SK-N-SH (cell line): Measurements from ENCODE around the gene SLC1A2. TPM values are rescaled to one million over a fixed set of nuclear protein-coding genes. Genes with fewer than 3 reads are reported as not detected.

Source experiments
- CTCF ChIA-PET: fragments of 300-600, 350-600 bp; formaldehyde crosslinking; extraction: SDS; loops from one replicate; lab custom pipeline; 2021; lab: Yijun Ruan, JAX
- POLR2A ChIA-PET: fragments of 350-600 bp; sonication (Branson Sonifier 250); formaldehyde crosslinking; extraction: SDS; loops from one replicate; lab custom pipeline; 2020; ENCODE audit warnings: antibody characterized with exemption, inconsistent platforms; lab: Yijun Ruan, JAX
- DNase-seq: peaks from one replicate; pipeline ENCODE4 v3.0.0; 2012
- H2AFZ ChIP-seq: fragments of 200-600 bp; sonication (generic); 2 replicates; pipeline ENCODE4 v1.8.1; 2016; ENCODE audit warnings: antibody characterized with exemption, mild to moderate bottlenecking, low read depth
- H3F3A ChIP-seq: fragments of 200-600 bp; sonication (generic); replicated peaks from 2 replicates; pipeline ENCODE3; 2016; ENCODE audit warnings: antibody characterized with exemption, mild to moderate bottlenecking; ENCODE audit not compliant: insufficient read depth
- H3K27ac ChIP-seq, 2 experiments: fragments of 200-500 bp in 1 of 2; fragments of 200-600 bp in 1 of 2; sonication (Bioruptor generic) in 1 of 2; sonication (generic), shearing (Covaris generic) in 1 of 2; 2 replicates each; pipeline versions ENCODE4 v1.5.1 to v1.6.1; 2014 to 2016; ENCODE audit warnings: low read depth in 2 of 2, inconsistent platforms in 1 of 2, low read length in 1 of 2, mild to moderate bottlenecking in 1 of 2, mixed read lengths in 1 of 2
- H3K27me3 ChIP-seq: fragments of 200-600 bp; sonication (generic), shearing (Covaris generic); 2 replicates; pipeline ENCODE4 v1.6.1; 2016; ENCODE audit warnings: mixed run types; ENCODE audit not compliant: insufficient read depth
- H3K36me3 ChIP-seq, 2 experiments: fragments of 200-500 bp in 1 of 2; fragments of 200-600 bp in 1 of 2; sonication (Bioruptor generic) in 1 of 2; sonication (generic) in 1 of 2; replicated peaks in 1 of 2; 2 replicates each; pipeline versions ENCODE3 to v1.5.1; 2014 to 2016; ENCODE audit warnings: low read length in 1 of 2, mild to moderate bottlenecking in 1 of 2; ENCODE audit not compliant: insufficient read depth in 2 of 2, control insufficient read depth in 1 of 2
- H3K4me1 ChIP-seq, 2 experiments: fragments of 200-500 bp in 1 of 2; fragments of 200-600 bp in 1 of 2; sonication (Bioruptor generic) in 1 of 2; sonication (generic), shearing (Covaris generic) in 1 of 2; 2 replicates each; pipeline versions ENCODE4 v1.5.1 to v1.6.1; 2014 to 2016; ENCODE audit warnings: low read depth in 1 of 2, low read length in 1 of 2, mixed run types in 1 of 2; ENCODE audit not compliant: insufficient read depth in 2 of 2, control insufficient read depth in 1 of 2
- H3K4me2 ChIP-seq: fragments of 200-600 bp; sonication (generic), shearing (Covaris generic); 2 replicates; pipeline ENCODE4 v1.6.1; 2017; ENCODE audit warnings: mixed run types
- H3K4me3 ChIP-seq, 2 experiments: fragments of 200-500 bp in 1 of 2; fragments of 200-600 bp in 1 of 2; sonication (Bioruptor generic) in 1 of 2; sonication (generic), shearing (Covaris generic) in 1 of 2; 2 replicates each; pipeline versions ENCODE4 v1.5.1 to v1.8.1; 2014 to 2016; ENCODE audit warnings: low read depth in 2 of 2, inconsistent platforms in 1 of 2, low read length in 1 of 2, mild to moderate bottlenecking in 1 of 2, mixed read lengths in 1 of 2, moderate library complexity in 1 of 2
- H3K79me2 ChIP-seq: fragments of 200-600 bp; sonication (generic); 2 replicates; pipeline ENCODE4 v1.8.1; 2017; ENCODE audit warnings: mild to moderate bottlenecking; ENCODE audit not compliant: insufficient read depth
- H3K9ac ChIP-seq: fragments of 200-600 bp; sonication (generic); 2 replicates; pipeline ENCODE4 v1.6.1; 2017; ENCODE audit warnings: mixed run types
- H3K9me2 ChIP-seq: fragments of 200-600 bp; sonication (generic); 2 replicates; pipeline ENCODE4 v1.6.1; 2017; ENCODE audit warnings: mixed run types
- H3K9me3 ChIP-seq: fragments of 200-600 bp; sonication (generic); 2 replicates; pipeline ENCODE4 v1.6.1; 2017; ENCODE audit warnings: mixed run types, mild to moderate bottlenecking, moderate library complexity
- H4K20me1 ChIP-seq: fragments of 200-600 bp; sonication (generic); 2 replicates; pipeline ENCODE4 v1.6.1; 2017; ENCODE audit warnings: mild to moderate bottlenecking, mixed run types; ENCODE audit not compliant: insufficient read depth
- CTCF ChIP-seq: fragments of 200-600 bp; sonication (generic); IDR thresholded peaks from 2 replicates; pipeline ENCODE4 v1.6.1; 2017; ENCODE audit warnings: antibody characterized with exemption, mild to moderate bottlenecking, moderate library complexity
- ELF1 ChIP-seq: IDR thresholded peaks from 2 replicates; pipeline ENCODE4 v1.4.0; 2012
- EP300 ChIP-seq, 2 experiments: IDR thresholded peaks; 2 replicates each; pipeline versions ENCODE4 v1.4.0 to v1.6.1; 2012; ENCODE audit warnings: borderline replicate concordance in 1 of 2, low read depth in 1 of 2, low read length in 1 of 2
- FOSL2 ChIP-seq: IDR thresholded peaks from 2 replicates; pipeline ENCODE4 v1.4.0; 2012; ENCODE audit warnings: low read depth, mild to moderate bottlenecking, moderate library complexity, borderline replicate concordance
- FOXJ3 ChIP-seq: sonication (generic); formaldehyde crosslinking; IDR thresholded peaks from 2 replicates; pipeline ENCODE4 v1.5.1; 2020; ENCODE audit warnings: mild to moderate bottlenecking, missing genetic modification reagents
- FOXM1 ChIP-seq: IDR thresholded peaks from 2 replicates; pipeline ENCODE4 v1.4.0; 2012; ENCODE audit warnings: low read depth, mild to moderate bottlenecking
- GABPA ChIP-seq: IDR thresholded peaks from 2 replicates; pipeline ENCODE4 v1.4.0; 2012; ENCODE audit warnings: low read depth, mild to moderate bottlenecking
- GATA2 ChIP-seq: sonication (generic); formaldehyde crosslinking; IDR thresholded peaks from 2 replicates; pipeline ENCODE4 v1.5.0; 2020; ENCODE audit warnings: mild to moderate bottlenecking, missing genetic modification reagents
- MXI1 ChIP-seq: IDR thresholded peaks from 2 replicates; pipeline ENCODE4 v1.6.1; 2012; ENCODE audit warnings: mild to moderate bottlenecking, low read depth, low read length, improper control_type of control experiment
- POLR2AphosphoS5 ChIP-seq: IDR thresholded peaks from 2 replicates; pipeline ENCODE4 v1.6.1; 2012; ENCODE audit warnings: low read depth, low read length
- REST ChIP-seq: IDR thresholded peaks from 2 replicates; pipeline ENCODE4 v1.6.1; 2012; ENCODE audit warnings: mild to moderate bottlenecking, low read depth, low read length, moderate library complexity
- RFX5 ChIP-seq: IDR thresholded peaks from 2 replicates; pipeline ENCODE4 v1.6.1; 2012; ENCODE audit warnings: mild to moderate bottlenecking, improper control_type of control experiment, low read length
- SIN3A ChIP-seq: IDR thresholded peaks from 2 replicates; pipeline ENCODE4 v1.6.1; 2012; ENCODE audit warnings: low read depth, mild to moderate bottlenecking, low read length, moderate library complexity, borderline replicate concordance
- SMC3 ChIP-seq: IDR thresholded peaks from 2 replicates; pipeline ENCODE4 v1.6.1; 2012; ENCODE audit warnings: low read depth, low read length, improper control_type of control experiment
- TAF1 ChIP-seq: IDR thresholded peaks from 2 replicates; pipeline ENCODE4 v1.6.1; 2012; ENCODE audit warnings: low read depth, mild to moderate bottlenecking, low read length, moderate library complexity, borderline replicate concordance
- TEAD4 ChIP-seq: IDR thresholded peaks from 2 replicates; pipeline ENCODE4 v1.4.0; 2012; ENCODE audit warnings: mild to moderate bottlenecking, borderline replicate concordance; ENCODE audit not compliant: insufficient read depth
- YY1 ChIP-seq: IDR thresholded peaks from 2 replicates; pipeline ENCODE4 v1.4.0; 2012; ENCODE audit warnings: low read depth, mild to moderate bottlenecking
- WGBS: methylation state at CpG from one replicate; pipeline ENCODE4 v1.1.6; 2017; ENCODE audit warnings: low lambda C conversion rate; 5-methylcytosine and 5-hydroxymethylcytosine counted together
- polyA plus RNA-seq, 3 experiments: library from polyadenylated mRNA; depleted of rRNA; stranded (reverse); fragments of >200 nt; gene quantifications; 2 replicates each; pipeline ENCODE4 v1.2.3, GENCODE V29; 2012
- TF ChIP-seq, protein P1 (sequence below): fragments of 150-350 bp; IDR thresholded peaks from 2 replicates; pipeline ENCODE4 v1.6.1; 2017; ENCODE audit warnings: antibody characterized with exemption, low read length, low read depth, borderline replicate concordance
- TF ChIP-seq, protein P2 (sequence below): IDR thresholded peaks from 2 replicates; pipeline ENCODE4 v1.4.0; 2012; ENCODE audit warnings: low read depth, borderline replicate concordance

SLC1A2 gene
- polyA plus RNA-seq, 1 of the 3 experiments (the other 2 are of a cell fraction): under 0.01 TPM

DNA sequence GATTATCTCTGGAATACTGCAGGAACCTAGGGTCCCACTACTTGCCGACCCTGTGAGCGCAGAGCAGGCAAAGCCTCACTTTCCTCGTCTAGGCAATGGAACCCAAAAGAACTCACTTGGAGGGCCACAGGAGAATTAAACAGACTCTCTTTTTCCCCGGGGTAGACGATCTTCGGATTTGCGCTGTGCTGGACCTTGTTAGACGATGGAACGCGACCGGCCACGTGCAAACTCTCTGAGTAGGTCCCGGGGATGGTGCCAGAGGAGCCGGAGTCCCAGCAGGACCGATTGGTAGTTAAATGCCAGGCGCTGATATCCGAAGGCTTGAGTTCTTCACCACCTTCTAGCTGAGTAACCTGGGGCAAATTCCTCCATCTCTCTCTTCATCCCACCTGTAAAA, 1.0 kb upstream of the SLC1A2 start:
- peaks cover 0 to 8% of the 10 kb centered on the region in 2 experiments; a peak in 1 of 4 replicates for H3K4me1 ChIP-seq
- peak overlapping the region; percentile 47; the same call in 1 of the 2 replicates for H2AFZ ChIP-seq
- peaks cover 9% of the 10 kb centered on the region for H3F3A ChIP-seq
- peaks cover 89% of the 10 kb centered on the region for H3K27me3 ChIP-seq
- H3K36me3 ChIP-seq: no peaks in the 10 kb centered on the region
- ChIA-PET POLR2A (no interaction called here), CTCF (interaction anchor here (0.6 to 2.0 kb wide), 5 partner anchors 8 to 529 kb away, joined by 3 to 9 read pairs (median 3); no protein-coding TSS in a partner anchor)
- peak overlapping the region; percentile 89 for H3K4me2 ChIP-seq
- no peak overlapping the region for H3K9ac ChIP-seq
- H3K9me2 ChIP-seq: no peaks in the 10 kb centered on the region
- TF ChIP-seq MXI1 (no peak), GATA2 (CRISPR knock-in tag) (no peak), POLR2AphosphoS5 (no peak), FOXJ3 (no peak), TAF1 (no peak), SIN3A (no peak), CTCF (no peak), FOSL2 (no peak), SMC3 (no peak), FOXM1 (no peak), YY1 (no peak), GABPA (no peak), EP300 (IDR thresholded peaks at IDR 0.05; ENCODE audit: borderline replicate concordance in 1 of 2, low read depth in 1 of 2, low read length in 1 of 2) (no peak), ELF1 (no peak), TEAD4 (no peak), REST (no peak), RFX5 (no peak)
- TF ChIP-seq, protein P1, sequence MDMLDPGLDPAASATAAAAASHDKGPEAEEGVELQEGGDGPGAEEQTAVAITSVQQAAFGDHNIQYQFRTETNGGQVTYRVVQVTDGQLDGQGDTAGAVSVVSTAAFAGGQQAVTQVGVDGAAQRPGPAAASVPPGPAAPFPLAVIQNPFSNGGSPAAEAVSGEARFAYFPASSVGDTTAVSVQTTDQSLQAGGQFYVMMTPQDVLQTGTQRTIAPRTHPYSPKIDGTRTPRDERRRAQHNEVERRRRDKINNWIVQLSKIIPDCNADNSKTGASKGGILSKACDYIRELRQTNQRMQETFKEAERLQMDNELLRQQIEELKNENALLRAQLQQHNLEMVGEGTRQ: no peak
- TF ChIP-seq, protein P2, sequence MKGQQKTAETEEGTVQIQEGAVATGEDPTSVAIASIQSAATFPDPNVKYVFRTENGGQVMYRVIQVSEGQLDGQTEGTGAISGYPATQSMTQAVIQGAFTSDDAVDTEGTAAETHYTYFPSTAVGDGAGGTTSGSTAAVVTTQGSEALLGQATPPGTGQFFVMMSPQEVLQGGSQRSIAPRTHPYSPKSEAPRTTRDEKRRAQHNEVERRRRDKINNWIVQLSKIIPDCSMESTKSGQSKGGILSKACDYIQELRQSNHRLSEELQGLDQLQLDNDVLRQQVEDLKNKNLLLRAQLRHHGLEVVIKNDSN: no peak
- H3K27ac ChIP-seq: no peak overlapping the region
- peak; percentile 19 for DNase-seq
- no peaks in the 10 kb centered on the region for H3K9me3 ChIP-seq
- WGBS: 38% methylated on average over 9 of the region's 17 CpGs
- H3K4me3 ChIP-seq: peak overlapping the region in 1 of 2 experiments; percentile 47; a peak in 3 of 4 replicates
- no peaks in the 10 kb centered on the region for H3K79me2 ChIP-seq
- H4K20me1 ChIP-seq: no peaks in the 10 kb centered on the region
